Activated CD4-positive, alpha-beta T cell treated with anti-CD3 and anti-CD28 coated beads, Interleukin-2, amount 50 U/mL, for 4 hours (primary cell): ENCODE measurements around the gene ABHD17A.
A peak's percentile ranks its signal among the peaks of the same experiment; 100 is the strongest.

ENCODE experiments used
- DNase-seq, 2 experiments: peaks; one replicate each; pipeline ENCODE4 v3.0.0-alpha.2; 2020

The ABHD17A gene

GRCh38 chr19:1863328-1863637, 22.0 kb downstream of the ABHD17A start, which contains the start of gene KLF16:
KLF16 (minus strand) TSS chr19:1863579; CDS start chr19:1863497, 82 bp downstream.
- DNase-seq, result no peak

- peak in 1 of 2 experiments; percentile 43 for DNase-seq
These were observed 22.6 kb downstream of the ABHD17A start for GRCh38 chr19:1862424-1863327.

GRCh38 chr19:1862068-1862423, 23.2 kb downstream of the ABHD17A start:
- DNase-seq, result no peak

- DNase-seq, result no peak
These were observed 23.7 kb downstream of the ABHD17A start for GRCh38 chr19:1861599-1862031.

GRCh38 chr19:1860821-1861598, 24.3 kb downstream of the ABHD17A start:
- DNase-seq, result no peak

GRCh38 chr19:1860042-1860775, 25.1 kb downstream of the ABHD17A start:
- peak; percentile 46 to 56 for DNase-seq

- DNase-seq, result no peak
These were observed 25.9 kb downstream of the ABHD17A start for GRCh38 chr19:1859331-1859781.

GRCh38 chr19:1858412-1859081, 26.7 kb downstream of the ABHD17A start:
- DNase-seq, result no peak

GRCh38 chr19:1857648-1858326, 27.5 kb downstream of the ABHD17A start:
- no peak for DNase-seq

- DNase-seq, result peak; percentile 44 to 58
These were observed 28.3 kb downstream of the ABHD17A start for GRCh38 chr19:1856698-1857603.

- DNase-seq, result no peak
These were observed 29.0 kb downstream of the ABHD17A start for GRCh38 chr19:1856345-1856697.

GRCh38 chr19:1855828-1856255, 29.5 kb downstream of the ABHD17A start:
- no peak for DNase-seq

GRCh38 chr19:1855040-1855827, 30.1 kb downstream of the ABHD17A start:
- DNase-seq, result peak; percentile 50 to 52

GRCh38 chr19:1854542-1855039, 30.7 kb downstream of the ABHD17A start:
- DNase-seq, result no peak

- DNase-seq, result no peak
These were observed 31.2 kb downstream of the ABHD17A start for GRCh38 chr19:1854039-1854541.

GRCh38 chr19:1853295-1854038, 31.8 kb downstream of the ABHD17A start:
- peak; percentile 65 to 69 for DNase-seq

- DNase-seq, result no peak
These were observed 32.6 kb downstream of the ABHD17A start for GRCh38 chr19:1852581-1853128.
